Activated T-cell treated with anti-CD3 and anti-CD28 coated beads for 4 hours (primary cell): ENCODE data around the gene CNOT2.

Experiments
- DNase-seq: peaks from one replicate; pipeline ENCODE4 v3.0.0-alpha.2; 2020

CNOT2 gene, protein sequence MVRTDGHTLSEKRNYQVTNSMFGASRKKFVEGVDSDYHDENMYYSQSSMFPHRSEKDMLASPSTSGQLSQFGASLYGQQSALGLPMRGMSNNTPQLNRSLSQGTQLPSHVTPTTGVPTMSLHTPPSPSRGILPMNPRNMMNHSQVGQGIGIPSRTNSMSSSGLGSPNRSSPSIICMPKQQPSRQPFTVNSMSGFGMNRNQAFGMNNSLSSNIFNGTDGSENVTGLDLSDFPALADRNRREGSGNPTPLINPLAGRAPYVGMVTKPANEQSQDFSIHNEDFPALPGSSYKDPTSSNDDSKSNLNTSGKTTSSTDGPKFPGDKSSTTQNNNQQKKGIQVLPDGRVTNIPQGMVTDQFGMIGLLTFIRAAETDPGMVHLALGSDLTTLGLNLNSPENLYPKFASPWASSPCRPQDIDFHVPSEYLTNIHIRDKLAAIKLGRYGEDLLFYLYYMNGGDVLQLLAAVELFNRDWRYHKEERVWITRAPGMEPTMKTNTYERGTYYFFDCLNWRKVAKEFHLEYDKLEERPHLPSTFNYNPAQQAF

DNA sequence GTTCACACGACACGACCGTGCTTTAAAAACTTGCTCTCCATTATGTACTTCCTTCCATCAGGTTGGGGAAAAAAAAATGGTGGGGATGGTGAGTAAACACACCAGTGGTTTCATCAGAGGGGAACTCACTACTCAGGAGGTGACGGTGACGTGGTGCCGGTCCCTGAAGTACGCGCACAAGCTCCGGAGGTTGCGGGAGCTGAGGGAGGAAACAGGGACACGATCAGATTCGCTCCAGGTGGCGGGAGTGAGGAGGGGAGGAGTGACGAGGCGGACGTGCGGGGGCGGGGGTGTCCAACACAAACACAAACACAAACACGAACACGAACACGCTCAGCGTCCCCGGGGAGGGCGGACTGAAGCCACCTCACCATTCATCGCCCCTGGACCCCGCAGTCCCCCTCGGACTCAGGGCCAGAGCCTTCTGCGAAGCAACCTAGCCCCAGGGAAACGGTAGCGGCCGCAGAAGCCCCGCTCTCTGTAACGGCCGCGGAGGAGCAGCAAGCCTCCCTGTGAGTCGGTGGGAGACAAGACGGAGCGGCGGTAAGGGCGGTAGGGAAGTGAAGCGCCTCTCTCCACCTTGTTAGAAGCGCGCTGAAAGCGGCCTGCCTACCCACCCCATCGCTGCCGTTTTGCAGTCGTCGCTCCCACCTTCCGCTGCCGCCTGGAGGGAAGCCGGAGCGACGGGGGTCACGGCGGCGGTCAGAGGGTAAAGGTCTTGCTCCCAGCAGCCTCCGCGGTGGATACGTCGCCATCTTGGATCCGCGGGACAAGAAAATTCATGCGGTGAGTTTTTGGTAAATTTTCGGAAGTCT lies at the start of gene CNOT2:
TSS of gene CNOT2 (plus strand) at position 739 of the 815 bp plus-strand sequence. CDS start 34,794 bp downstream, outside the sequence.
- DNase-seq, result peak; percentile 87

GRCh38 chr12:70194076-70194475 lies 49.2 kb upstream of the CNOT2 start:
- DNase-seq, result no peak

GRCh38 chr12:70196811-70197281 lies 46.4 kb upstream of the CNOT2 start:
- no peak for DNase-seq

GRCh38 chr12:70197345-70197744 lies 45.9 kb upstream of the CNOT2 start:
- no peak for DNase-seq

- no peak for DNase-seq
These were observed 29.5 kb upstream of the CNOT2 start for GRCh38 chr12:70213707-70214106.

DNA sequence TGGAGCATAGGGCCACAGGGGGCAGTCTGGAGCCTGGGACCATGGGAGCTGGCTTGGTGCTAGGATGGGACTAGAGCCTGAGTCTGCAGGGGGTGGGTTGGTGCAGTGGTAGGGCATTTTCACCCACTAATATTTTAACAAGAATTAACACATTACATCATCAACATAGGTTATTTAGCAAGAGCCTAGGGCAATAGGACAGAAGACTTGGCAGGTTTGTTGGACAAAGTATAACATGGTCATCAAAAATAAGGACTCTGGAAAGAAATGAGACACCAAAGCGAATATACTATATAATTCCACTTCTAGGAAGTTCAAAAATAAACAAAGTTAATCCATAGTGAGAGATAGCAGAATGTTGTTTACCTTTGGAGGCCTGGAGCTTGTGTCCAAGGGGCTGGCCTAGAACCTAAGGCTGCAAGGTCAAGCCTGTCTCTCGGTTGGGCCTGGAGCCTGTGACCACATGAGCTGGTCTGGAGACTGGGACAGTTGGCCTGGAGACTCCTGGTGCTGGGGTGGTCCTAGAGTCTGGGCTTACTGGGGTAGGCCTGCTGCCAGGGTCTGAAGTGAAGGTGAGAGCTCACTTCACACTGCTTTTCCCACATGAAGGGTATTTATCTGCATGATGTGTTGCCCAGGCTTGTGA lies 28.1 kb upstream of the CNOT2 start:
- no peak for DNase-seq

GRCh38 chr12:70217416-70217815 lies 25.8 kb upstream of the CNOT2 start:
- DNase-seq, result no peak

DNA sequence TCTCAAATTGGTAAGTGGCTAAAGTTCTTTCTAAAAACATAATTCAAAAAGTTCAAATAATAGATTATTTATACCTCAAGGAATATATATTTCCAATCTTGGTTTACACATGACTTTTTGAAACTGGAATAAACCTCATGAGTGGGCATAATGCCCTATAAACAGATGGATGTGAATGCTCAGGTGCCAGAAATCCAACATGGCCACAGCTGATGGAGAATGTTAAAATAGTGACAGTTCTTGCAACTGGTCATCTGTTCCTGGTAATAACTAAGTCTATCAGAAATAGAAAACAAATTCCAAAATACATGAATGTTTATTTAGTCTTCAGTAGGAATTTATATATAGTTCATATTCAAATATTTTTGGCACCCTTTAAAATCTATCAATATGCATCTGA lies 21.6 kb upstream of the CNOT2 start:
- DNase-seq, result no peak

DNA sequence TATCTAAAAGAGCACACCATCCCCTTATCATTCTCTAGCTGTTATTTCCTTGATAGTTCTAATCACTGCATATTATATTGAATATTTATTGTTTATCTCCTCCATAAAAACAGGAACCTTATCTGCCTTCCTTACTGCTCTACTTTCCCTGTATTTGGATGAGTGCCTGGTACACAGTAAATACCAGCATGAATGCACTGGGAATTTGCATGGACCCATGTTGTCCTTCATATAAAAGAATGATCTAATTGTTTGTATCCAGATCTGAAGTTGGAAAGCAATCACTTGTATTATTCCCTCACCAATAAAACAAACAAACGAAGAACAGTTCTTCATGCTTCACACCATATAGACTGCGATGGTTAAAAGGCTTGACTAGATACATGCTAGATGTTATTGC lies 15.3 kb upstream of the CNOT2 start:
- DNase-seq, result no peak

DNA sequence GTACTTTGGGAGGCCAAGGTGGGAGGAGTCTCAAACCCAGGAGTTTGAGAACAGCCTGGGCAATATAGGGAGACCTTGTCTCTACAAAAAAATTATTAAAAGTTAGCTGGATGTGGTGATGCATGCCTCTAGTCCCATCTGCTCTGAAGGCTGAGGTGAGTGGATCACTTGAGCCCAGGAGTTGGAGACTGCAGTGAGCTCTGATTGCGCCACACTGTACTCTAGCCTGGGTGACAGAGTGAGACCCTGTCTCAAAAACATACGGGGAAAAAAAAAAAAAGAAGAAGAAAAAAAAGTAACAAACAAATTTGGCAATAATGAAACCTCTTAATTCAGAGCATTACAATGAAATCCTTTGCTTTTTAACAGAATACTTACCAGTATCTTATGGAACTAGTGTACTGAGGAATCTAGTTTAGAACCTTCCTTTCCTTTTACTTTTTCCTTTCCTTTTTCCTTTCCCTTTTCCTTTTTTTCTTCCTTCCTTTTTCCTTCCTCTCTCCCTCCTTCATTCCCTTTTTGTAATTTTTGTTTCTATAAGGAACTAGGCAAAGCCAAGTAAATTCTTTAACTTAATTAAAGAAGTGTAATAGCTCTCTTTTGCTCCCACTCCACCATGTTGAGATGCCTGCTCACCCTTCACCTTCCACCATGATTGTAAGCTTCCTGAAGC lies 12.2 kb upstream of the CNOT2 start:
- no peak for DNase-seq

DNA sequence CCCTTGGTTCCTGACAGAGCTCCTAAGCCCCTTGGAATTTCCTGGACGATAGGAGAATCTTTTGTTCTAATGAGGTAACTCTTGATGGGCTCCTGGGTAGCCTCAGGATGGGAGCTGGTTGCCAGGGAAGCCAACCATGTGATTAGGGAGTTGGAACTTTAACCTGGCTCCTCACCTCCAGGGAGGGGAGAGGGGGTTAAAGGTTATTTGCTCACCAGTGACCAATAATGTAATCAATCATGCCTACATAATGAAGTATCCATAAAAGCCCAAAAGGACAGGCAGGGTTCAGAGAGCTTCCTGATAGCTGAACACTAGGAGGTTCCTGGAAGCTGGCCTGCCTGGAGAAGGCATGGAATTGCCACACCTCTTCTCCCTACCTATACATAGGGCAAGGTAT lies 6.2 kb upstream of the CNOT2 start:
- DNase-seq, result no peak

DNA sequence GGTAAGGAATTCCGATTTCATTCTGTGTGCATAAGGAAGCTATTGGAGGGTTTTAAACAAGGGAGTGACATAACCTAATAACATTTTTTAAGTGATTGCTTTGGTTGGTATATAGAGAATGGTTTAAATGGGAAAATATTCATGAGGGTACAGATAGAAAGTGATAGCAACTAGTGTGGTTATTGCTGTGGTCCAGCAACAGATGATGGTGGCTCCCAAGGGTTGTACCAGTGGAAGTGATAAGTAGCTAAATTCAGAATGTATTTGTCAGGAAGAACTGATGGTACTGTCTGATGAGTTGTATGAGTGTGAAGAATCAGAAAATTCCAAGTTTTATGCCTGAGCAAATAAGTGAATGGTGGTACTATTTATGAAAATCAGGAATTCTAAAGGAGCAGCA lies 2.6 kb upstream of the CNOT2 start:
- DNase-seq, result no peak

DNA sequence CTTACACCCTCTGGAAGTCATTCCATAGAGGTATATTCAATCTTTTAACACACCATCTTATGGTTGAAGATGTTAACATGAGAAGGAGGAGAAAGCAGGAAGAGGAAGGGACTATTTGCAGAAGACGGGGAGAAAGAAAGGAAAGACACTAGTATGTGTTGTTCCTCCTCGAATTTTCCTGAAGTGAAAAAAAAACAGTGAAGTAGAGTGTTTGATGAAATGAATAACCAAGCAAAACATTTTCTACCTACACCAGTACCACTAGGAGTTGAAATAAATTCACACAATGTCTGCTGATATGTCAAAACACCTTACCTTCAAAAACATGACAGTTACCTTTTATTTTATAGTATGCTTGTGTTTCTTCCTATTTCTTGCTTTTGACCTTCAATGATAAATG lies 1.4 kb upstream of the CNOT2 start:
- DNase-seq, result no peak

GRCh38 chr12:70243510-70244371 lies 508 bp downstream of the CNOT2 start:
- DNase-seq, result peak; percentile 37

DNA sequence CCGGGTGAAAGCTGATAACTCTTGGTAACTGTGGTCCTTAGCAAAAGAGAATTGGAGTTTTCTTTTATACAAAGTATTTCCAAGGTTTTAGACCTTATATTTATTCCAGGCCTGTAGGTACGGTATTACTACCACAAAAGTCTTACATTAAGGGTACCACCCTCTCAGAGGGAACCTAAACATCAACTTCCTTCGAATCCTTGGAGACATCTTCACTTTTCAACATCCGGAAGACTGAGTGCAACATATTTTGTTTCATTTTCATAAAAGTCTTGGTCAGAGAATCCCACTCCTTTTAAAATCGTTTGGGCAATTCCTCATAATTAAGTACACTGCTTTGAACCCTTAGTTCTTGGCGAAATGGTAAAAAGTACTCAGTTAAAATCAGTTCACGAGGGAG lies 1.2 kb downstream of the CNOT2 start:
- DNase-seq, result no peak

GRCh38 chr12:70245458-70245857 lies 2.2 kb downstream of the CNOT2 start:
- no peak for DNase-seq

DNA sequence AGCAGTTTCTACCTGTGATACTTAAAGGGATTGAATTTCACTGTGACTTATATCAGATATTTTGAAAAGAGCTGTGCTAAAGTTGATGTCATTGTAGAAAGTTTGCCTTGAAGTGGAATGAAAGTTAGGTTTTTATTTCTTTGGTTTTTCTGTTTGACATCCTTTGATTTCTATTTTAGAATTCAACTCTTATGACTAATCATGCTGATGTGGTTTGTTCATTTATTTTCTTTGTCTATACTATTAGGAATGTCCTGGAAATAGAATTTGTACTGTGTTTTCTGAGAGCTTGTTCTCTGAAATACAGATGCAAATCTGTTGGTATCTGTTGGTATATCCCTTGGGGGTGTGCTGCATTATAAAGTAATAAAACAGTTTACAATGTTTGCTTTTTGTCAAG lies 3.3 kb downstream of the CNOT2 start:
- DNase-seq, result no peak

DNA sequence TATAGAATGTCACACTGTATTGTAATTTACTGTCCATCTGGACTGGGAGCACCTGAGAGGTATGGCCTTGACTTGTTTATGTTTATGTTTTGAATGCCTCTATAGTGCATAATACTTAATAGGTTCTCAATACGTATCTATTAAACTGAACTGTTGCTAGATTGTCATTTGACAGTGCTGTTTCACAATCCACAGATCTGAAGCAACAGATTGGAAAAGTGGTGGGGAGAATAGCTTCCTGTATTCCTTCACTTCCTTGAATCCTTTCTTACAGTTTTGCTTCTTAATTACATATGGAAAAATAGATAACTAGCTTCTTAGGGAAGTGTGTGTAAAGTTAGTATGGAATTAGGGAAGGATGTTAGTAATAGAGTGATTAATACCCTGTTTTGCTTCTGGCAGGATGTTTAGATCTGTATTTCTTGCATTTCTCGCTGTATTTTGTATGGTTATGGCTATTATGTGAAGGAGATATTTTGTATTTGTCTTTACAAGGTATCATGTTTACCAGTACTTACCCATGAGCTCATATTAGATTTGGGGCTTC lies 4.5 kb downstream of the CNOT2 start:
- no peak for DNase-seq

DNA sequence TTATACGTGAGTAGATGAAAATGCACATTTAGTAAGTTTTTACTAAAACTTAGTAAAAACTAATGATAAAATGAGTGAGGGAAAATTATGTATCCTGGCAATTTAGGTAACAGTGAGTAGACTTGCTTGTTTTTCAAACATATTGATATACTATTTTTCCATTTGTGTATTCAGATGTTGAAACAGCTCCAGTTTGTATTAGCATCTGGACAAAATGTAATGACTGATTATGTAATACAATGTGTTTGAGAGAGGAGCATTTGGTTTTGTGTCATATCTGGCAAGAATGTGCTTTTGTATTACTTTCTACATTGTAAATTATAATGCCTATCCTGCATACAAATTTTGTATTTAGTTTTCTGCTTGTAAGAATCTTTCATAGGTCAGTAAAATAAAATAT lies 5.6 kb downstream of the CNOT2 start:
- no peak for DNase-seq

- no peak for DNase-seq
These were observed 6.7 kb downstream of the CNOT2 start for GRCh38 chr12:70249903-70250302.

GRCh38 chr12:70251226-70251625 lies 8.0 kb downstream of the CNOT2 start:
- DNase-seq, result no peak
